ENCODE results near the gene LBX1. TPM values are rescaled to one million over a fixed set of nuclear protein-coding genes. Genes with fewer than 3 reads are reported as not detected.

Gene LBX1
- not detected for total RNA-seq

GRCh38 chr10:101229266-101230182, at the start of gene LBX1:
Gene LBX1, minus strand, starts transcription at chr10:101229463. Its CDS starts 648 bp downstream, at chr10:101228815.
- no peak for TF ChIP-seq CTCF (IDR thresholded peaks at IDR 0.05)
- Histone ChIP-seq H3K27ac (no peak within 1 kb of the TSS), H3K36me3 (no peaks in the 10 kb centered on the region), H3K4me1 (ENCODE audit: control insufficient read depth in 1 of 2, low read depth in 2 of 2) (peaks cover 44 to 52% of the 10 kb centered on the region in 2 donors), H3K27me3 (replicated peaks; ENCODE audit: insufficient read depth) (peaks cover 30% of the 10 kb centered on the region), H3K4me3 (peak within 1 kb of the TSS; percentile 54), H3K9me3 (no peaks in the 10 kb centered on the region)
- no peak for DNase-seq (ENCODE audit: low spot score)
- ATAC-seq (ENCODE audit: insufficient number of reproducible peaks, low FRiP score, low read depth), result no peak

GRCh38 chr10:101273741-101274140, 44.5 kb upstream of the LBX1 start:
- no peak for ATAC-seq (ENCODE audit: insufficient number of reproducible peaks, low FRiP score, low read depth)
- TF ChIP-seq CTCF (IDR thresholded peaks at IDR 0.05), result no peak
- DNase-seq (ENCODE audit: low spot score), result no peak
- H3K27ac ChIP-seq, result no peak overlapping the region
- H3K4me1 ChIP-seq (ENCODE audit: control insufficient read depth in 1 of 2, low read depth in 2 of 2), result no peaks in the 10 kb centered on the region
- H3K36me3 ChIP-seq, result no peaks in the 10 kb centered on the region
- H3K27me3 ChIP-seq (replicated peaks; ENCODE audit: insufficient read depth), result no peaks in the 10 kb centered on the region
- no peak overlapping the region for H3K4me3 ChIP-seq
- no peaks in the 10 kb centered on the region for H3K9me3 ChIP-seq

GRCh38 chr10:101273330-101273729, 44.1 kb upstream of the LBX1 start:
- Histone ChIP-seq H3K36me3 (no peaks in the 10 kb centered on the region), H3K27me3 (replicated peaks; ENCODE audit: insufficient read depth) (no peaks in the 10 kb centered on the region), H3K27ac (no peak overlapping the region), H3K4me1 (ENCODE audit: control insufficient read depth in 1 of 2, low read depth in 2 of 2) (no peaks in the 10 kb centered on the region), H3K4me3 (no peak overlapping the region), H3K9me3 (no peaks in the 10 kb centered on the region)
- ATAC-seq (ENCODE audit: insufficient number of reproducible peaks, low FRiP score, low read depth), result no peak
- no peak for DNase-seq (ENCODE audit: low spot score)
- TF ChIP-seq CTCF (IDR thresholded peaks at IDR 0.05), result no peak

- peak; percentile 63 for TF ChIP-seq CTCF (IDR thresholded peaks at IDR 0.05)
- no peak overlapping the region for H3K27ac ChIP-seq
- no peaks in the 10 kb centered on the region for H3K27me3 ChIP-seq (replicated peaks; ENCODE audit: insufficient read depth)
- ATAC-seq (ENCODE audit: insufficient number of reproducible peaks, low FRiP score, low read depth) (no peak), DNase-seq (ENCODE audit: low spot score) (no peak)
- no peaks in the 10 kb centered on the region for H3K4me1 ChIP-seq (ENCODE audit: control insufficient read depth in 1 of 2, low read depth in 2 of 2)
- no peaks in the 10 kb centered on the region for H3K9me3 ChIP-seq
- H3K4me3 ChIP-seq, result no peak overlapping the region
- H3K36me3 ChIP-seq, result no peaks in the 10 kb centered on the region
Measured at GRCh38 chr10:101272229-101272868, 43.1 kb upstream of the LBX1 start.

GRCh38 chr10:101270763-101271162, 41.5 kb upstream of the LBX1 start:
- Histone ChIP-seq H3K4me3 (no peak overlapping the region), H3K36me3 (no peaks in the 10 kb centered on the region), H3K27me3 (replicated peaks; ENCODE audit: insufficient read depth) (no peaks in the 10 kb centered on the region), H3K27ac (no peak overlapping the region), H3K4me1 (ENCODE audit: control insufficient read depth in 1 of 2, low read depth in 2 of 2) (no peaks in the 10 kb centered on the region), H3K9me3 (no peaks in the 10 kb centered on the region)
- ATAC-seq (ENCODE audit: insufficient number of reproducible peaks, low FRiP score, low read depth), result no peak
- no peak for DNase-seq (ENCODE audit: low spot score)
- TF ChIP-seq CTCF (IDR thresholded peaks at IDR 0.05), result no peak

All from thoracic aorta (tissue), 2 donors.